CD14-positive monocyte (primary cell): ENCODE results near the gene TLCD5. TPM values are rescaled to one million over a fixed set of nuclear protein-coding genes. Genes with fewer than 3 reads are reported as not detected.

ENCODE experiments used
- DNase-seq, 3 donors: peaks; one replicate each; pipeline ENCODE4 v3.0.0-alpha.2; 2011 to 2022
- H2AFZ ChIP-seq: 2 replicates; pipeline ENCODE4 v1.6.0; 2012; ENCODE audit warnings: mild to moderate bottlenecking, low read depth, low read length, inconsistent platforms; ENCODE audit not compliant: insufficient read depth, poor library complexity, severe bottlenecking
- H3K27ac ChIP-seq, 2 donors: 1 replicate in 1 of 2; 2 replicates in 1 of 2; pipeline ENCODE4 v1.5.1; 2012 to 2013; ENCODE audit warnings: low read length in 2 of 2, control low read depth in 1 of 2, inconsistent platforms in 1 of 2, low read depth in 1 of 2, mild to moderate bottlenecking in 1 of 2
- H3K27me3 ChIP-seq, 2 donors: one replicate each; pipeline versions ENCODE4 v1.6.0 to v1.6.1; 2011 to 2013; ENCODE audit warnings: low read length in 2 of 2; ENCODE audit not compliant: control insufficient read depth in 2 of 2, insufficient read depth in 2 of 2
- H3K36me3 ChIP-seq, 2 donors: replicated peaks in 1 of 2; 1 replicate in 1 of 2; 2 replicates in 1 of 2; pipeline versions ENCODE4 v1.5.1 to v1.6.1; 2012 to 2013; ENCODE audit warnings: low read length in 2 of 2, control low read depth in 1 of 2, inconsistent platforms in 1 of 2, mild to moderate bottlenecking in 1 of 2; ENCODE audit not compliant: insufficient read depth in 2 of 2, control insufficient read depth in 1 of 2
- H3K4me1 ChIP-seq, 2 donors: 1 replicate in 1 of 2; 2 replicates in 1 of 2; pipeline versions ENCODE4 v1.5.1 to v1.6.1; 2012 to 2013; ENCODE audit warnings: low read length in 2 of 2, control low read depth in 1 of 2, inconsistent platforms in 1 of 2, mild to moderate bottlenecking in 1 of 2, moderate library complexity in 1 of 2; ENCODE audit not compliant: insufficient read depth in 2 of 2, control insufficient read depth in 1 of 2
- H3K4me2 ChIP-seq: replicated peaks from 2 replicates; pipeline ENCODE3; 2012; ENCODE audit warnings: low read length, moderate library complexity, mild to moderate bottlenecking; ENCODE audit not compliant: poor library complexity, severe bottlenecking; ENCODE audit errors: extremely low read depth
- H3K4me3 ChIP-seq, 3 experiments: fragments of 200-600 bp in 1 of 3; sonication (generic) in 1 of 3; replicated peaks in 1 of 3; 1 replicate in 2 of 3; 2 replicates in 1 of 3; pipeline ENCODE4 v1.5.1; 2011 to 2013; ENCODE audit warnings: low read length in 3 of 3, mild to moderate bottlenecking in 3 of 3, control low read depth in 2 of 3, low read depth in 2 of 3, inconsistent platforms in 1 of 3, moderate library complexity in 1 of 3
- H3K79me2 ChIP-seq: 2 replicates; pipeline ENCODE4 v1.6.0; 2012; ENCODE audit warnings: mild to moderate bottlenecking, control low read depth, inconsistent platforms, low read length, moderate library complexity; ENCODE audit not compliant: insufficient read depth
- H3K9ac ChIP-seq: 2 replicates; pipeline ENCODE4 v1.6.0; 2017; ENCODE audit warnings: low read length, mild to moderate bottlenecking; ENCODE audit not compliant: insufficient read depth, poor library complexity, severe bottlenecking
- H3K9me3 ChIP-seq, 2 donors: replicated peaks in 1 of 2; 1 replicate in 1 of 2; 2 replicates in 1 of 2; pipeline versions ENCODE4 v1.5.1 to v1.6.1; 2012 to 2013; ENCODE audit warnings: low read length in 2 of 2, control low read depth in 1 of 2; ENCODE audit not compliant: control insufficient read depth in 1 of 2, insufficient read depth in 1 of 2
- H4K20me1 ChIP-seq: 2 replicates; pipeline ENCODE4 v1.6.0; 2012; ENCODE audit warnings: mild to moderate bottlenecking, low read length, control low read depth, moderate library complexity; ENCODE audit not compliant: insufficient read depth
- H3K27ac Mint-ChIP-seq, 7 donors: one replicate each; pipeline ENCODE4 v1.8.0; 2020; ENCODE audit warnings: mild to moderate bottlenecking in 7 of 7, mixed read lengths in 7 of 7, moderate library complexity in 6 of 7, inconsistent platforms in 2 of 7
- H3K27me3 Mint-ChIP-seq, 3 donors: one replicate each; pipeline ENCODE4 v1.8.0; 2021 to 2022; ENCODE audit warnings: low read depth in 3 of 3, mild to moderate bottlenecking in 3 of 3, mixed read lengths in 3 of 3, moderate library complexity in 3 of 3, inconsistent platforms in 1 of 3
- H3K36me3 Mint-ChIP-seq, 2 donors: one replicate each; pipeline ENCODE4 v1.8.0; 2020; ENCODE audit warnings: mixed read lengths in 2 of 2, inconsistent platforms in 1 of 2, mild to moderate bottlenecking in 1 of 2
- H3K4me1 Mint-ChIP-seq: one replicate; pipeline ENCODE4 v1.8.0; 2020; ENCODE audit warnings: mild to moderate bottlenecking, mixed read lengths
- H3K4me3 Mint-ChIP-seq, 2 donors: one replicate each; pipeline ENCODE4 v1.8.0; 2020; ENCODE audit warnings: mild to moderate bottlenecking in 2 of 2, mixed read lengths in 2 of 2, moderate library complexity in 1 of 2
- H3K9me3 Mint-ChIP-seq, 7 donors: one replicate each; pipeline ENCODE4 v1.8.0; 2020 to 2022; ENCODE audit warnings: mixed read lengths in 7 of 7, mild to moderate bottlenecking in 6 of 7, moderate library complexity in 6 of 7, inconsistent platforms in 2 of 7
- WGBS: methylation state at CpG from one replicate; pipeline ENCODE4 v1.1.5; 2013; ENCODE audit warnings: missing lambda C conversion rate; ENCODE audit not compliant: insufficient coverage; 5-methylcytosine and 5-hydroxymethylcytosine counted together
- intact Hi-C, 2 donors: fragments of 100-400 bp; cut with micrococcal nuclease; formaldehyde crosslinking; loops; one replicate each; pipeline versions ENCODE4 v1.15.0 to v1.15.1; 2023
- polyA plus RNA-seq, 3 donors: library from polyadenylated mRNA; depleted of rRNA in 1 of 3; unstranded in 2 of 3; stranded (reverse) in 1 of 3; fragments of 300-500 nt in 2 of 3; fragments of >200 nt in 1 of 3; fragmentation: Illumina TruSeq in 2 of 3; gene quantifications; 1 replicate in 2 of 3; 2 replicates in 1 of 3; pipeline ENCODE4 v1.2.3, GENCODE V29; 2012 to 2021
- TF ChIP-seq, protein P1 (sequence below): fragments of 200-600 bp; IDR thresholded peaks from one replicate; pipeline ENCODE4 v1.8.0; 2022; ENCODE audit warnings: antibody characterized with exemption, mild to moderate bottlenecking

TLCD5 gene
- polyA plus RNA-seq, 3 donors, result not detected

DNA sequence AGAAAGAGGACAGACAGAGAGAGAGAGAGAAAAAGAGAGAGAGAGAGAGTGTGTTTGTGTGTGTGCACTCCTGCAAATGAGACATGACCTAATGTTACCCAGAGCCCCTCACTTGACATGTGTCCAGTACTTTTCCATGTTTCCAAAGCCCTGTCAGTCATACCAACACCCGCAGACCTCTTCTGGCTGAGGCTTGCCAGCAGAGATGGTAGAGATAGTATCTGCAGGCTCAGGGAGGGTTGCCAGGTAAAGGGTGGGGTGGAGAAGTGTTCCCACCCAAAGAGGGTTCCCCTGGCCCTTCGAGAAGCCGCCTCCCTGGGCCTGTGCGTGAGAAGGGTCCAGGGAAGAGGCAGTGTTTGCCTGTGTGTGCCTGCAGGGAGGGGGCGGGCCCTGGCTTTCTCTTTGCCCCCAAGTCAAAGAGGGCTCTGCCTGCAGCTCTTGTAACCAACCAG is 44.5 kb upstream of the TLCD5 start:
- DNase-seq, result no peak
- H3K27ac ChIP-seq, result no peak overlapping the region
- H3K4me1 Mint-ChIP-seq, result no peaks in the 10 kb centered on the region
- H2AFZ ChIP-seq, result no peak overlapping the region
- no peak overlapping the region for H3K4me3 ChIP-seq
- no peaks in the 10 kb centered on the region for H3K36me3 Mint-ChIP-seq
- H3K9me3 ChIP-seq, result no peaks in the 10 kb centered on the region
- H4K20me1 ChIP-seq, result no peaks in the 10 kb centered on the region
- H3K4me2 ChIP-seq, result no peak overlapping the region
- no peaks in the 10 kb centered on the region for H3K79me2 ChIP-seq
- H3K4me3 Mint-ChIP-seq, result no peak overlapping the region
- no peak overlapping the region for H3K27ac Mint-ChIP-seq
- TF ChIP-seq, protein P1, sequence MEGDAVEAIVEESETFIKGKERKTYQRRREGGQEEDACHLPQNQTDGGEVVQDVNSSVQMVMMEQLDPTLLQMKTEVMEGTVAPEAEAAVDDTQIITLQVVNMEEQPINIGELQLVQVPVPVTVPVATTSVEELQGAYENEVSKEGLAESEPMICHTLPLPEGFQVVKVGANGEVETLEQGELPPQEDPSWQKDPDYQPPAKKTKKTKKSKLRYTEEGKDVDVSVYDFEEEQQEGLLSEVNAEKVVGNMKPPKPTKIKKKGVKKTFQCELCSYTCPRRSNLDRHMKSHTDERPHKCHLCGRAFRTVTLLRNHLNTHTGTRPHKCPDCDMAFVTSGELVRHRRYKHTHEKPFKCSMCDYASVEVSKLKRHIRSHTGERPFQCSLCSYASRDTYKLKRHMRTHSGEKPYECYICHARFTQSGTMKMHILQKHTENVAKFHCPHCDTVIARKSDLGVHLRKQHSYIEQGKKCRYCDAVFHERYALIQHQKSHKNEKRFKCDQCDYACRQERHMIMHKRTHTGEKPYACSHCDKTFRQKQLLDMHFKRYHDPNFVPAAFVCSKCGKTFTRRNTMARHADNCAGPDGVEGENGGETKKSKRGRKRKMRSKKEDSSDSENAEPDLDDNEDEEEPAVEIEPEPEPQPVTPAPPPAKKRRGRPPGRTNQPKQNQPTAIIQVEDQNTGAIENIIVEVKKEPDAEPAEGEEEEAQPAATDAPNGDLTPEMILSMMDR, result no peak
- peaks cover 9 to 24% (median 10%) of the 10 kb centered on the region in 3 donors for H3K27me3 Mint-ChIP-seq
- intact Hi-C loops, result no loop called here
- no peaks in the 10 kb centered on the region for H3K36me3 ChIP-seq
- peaks cover 0 to 3% of the 10 kb centered on the region in 2 donors for H3K27me3 ChIP-seq
- no peaks in the 10 kb centered on the region for H3K4me1 ChIP-seq
- no peaks in the 10 kb centered on the region for H3K9me3 Mint-ChIP-seq
- WGBS, result 81% methylated on average over 4 of the region's 5 CpGs
- H3K9ac ChIP-seq, result no peak overlapping the region

DNA sequence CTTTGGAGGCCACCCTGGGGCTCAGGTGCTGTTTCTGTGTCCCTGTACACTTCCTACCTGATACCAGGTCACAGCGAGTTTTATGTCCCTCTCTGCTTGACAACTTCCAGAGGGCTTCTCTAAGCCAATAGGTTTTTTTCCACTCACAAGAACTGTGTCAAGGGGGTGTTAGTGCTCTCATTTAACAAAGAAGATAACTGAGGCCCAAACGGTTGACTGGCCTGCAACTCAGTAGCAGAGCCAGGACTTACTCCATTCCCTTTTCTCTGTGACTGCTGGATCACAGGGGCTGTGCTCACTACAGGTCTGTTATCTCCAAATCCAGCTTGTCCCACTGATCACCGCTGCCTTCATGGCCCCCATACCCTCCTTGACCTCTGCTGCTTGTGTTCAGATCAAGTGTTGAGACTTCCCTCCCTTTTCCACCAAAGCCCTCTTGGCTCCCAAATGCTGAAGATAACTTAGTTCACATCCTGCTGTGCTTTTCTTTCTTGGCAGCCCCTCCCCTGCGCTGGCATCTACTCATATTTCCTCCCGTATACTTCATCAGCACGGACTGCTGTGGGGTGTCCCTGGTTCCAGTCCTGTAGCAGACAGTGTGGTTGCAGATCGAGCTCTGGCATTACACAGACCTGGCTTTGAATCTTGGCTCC is 43.8 kb upstream of the TLCD5 start:
- H3K9ac ChIP-seq, result no peak overlapping the region
- H3K4me1 Mint-ChIP-seq, result no peaks in the 10 kb centered on the region
- peaks cover 0 to 3% of the 10 kb centered on the region in 2 donors for H3K27me3 ChIP-seq
- no peaks in the 10 kb centered on the region for H3K9me3 Mint-ChIP-seq
- no peak overlapping the region for H3K27ac Mint-ChIP-seq
- H4K20me1 ChIP-seq, result no peaks in the 10 kb centered on the region
- H3K4me3 Mint-ChIP-seq, result no peak overlapping the region
- 85% methylated on average over 4 of the region's 7 CpGs for WGBS
- H3K4me3 ChIP-seq, result no peak overlapping the region
- intact Hi-C loops, result no loop called here
- no peaks in the 10 kb centered on the region for H3K36me3 Mint-ChIP-seq
- no peak overlapping the region for H3K4me2 ChIP-seq
- no peak overlapping the region for H2AFZ ChIP-seq
- H3K27ac ChIP-seq, result no peak overlapping the region
- H3K79me2 ChIP-seq, result no peaks in the 10 kb centered on the region
- H3K27me3 Mint-ChIP-seq, result peaks cover 8 to 18% (median 9%) of the 10 kb centered on the region in 3 donors
- no peaks in the 10 kb centered on the region for H3K9me3 ChIP-seq
- TF ChIP-seq, protein P1, result no peak
- H3K4me1 ChIP-seq, result no peaks in the 10 kb centered on the region
- no peak for DNase-seq
- H3K36me3 ChIP-seq, result no peaks in the 10 kb centered on the region
